Sigmoid colon (tissue), 7 donors: ENCODE measurements around the gene KAT2A. TPM values are rescaled to one million over a fixed set of nuclear protein-coding genes. Genes with fewer than 3 reads are reported as not detected.
A peak's percentile ranks its signal among the peaks of the same experiment; 100 is the strongest.

ENCODE experiments used
- DNase-seq: peaks from one replicate; pipeline ENCODE4 v3.0.0-alpha.2; 2019
- H3K27ac ChIP-seq, 4 donors: fragments of 200-600 bp; sonication (generic); one replicate each; pipeline ENCODE4 v1.5.1; 2016 to 2019; ENCODE audit warnings: mild to moderate bottlenecking in 1 of 4
- H3K27me3 ChIP-seq, 3 donors: fragments of 200-600 bp; sonication (generic); one replicate each; pipeline ENCODE4 v1.5.1; 2019; ENCODE audit warnings: mild to moderate bottlenecking in 1 of 3
- H3K36me3 ChIP-seq, 4 donors: fragments of 200-600 bp; sonication (generic); one replicate each; pipeline ENCODE4 v1.5.1; 2016 to 2019
- H3K4me1 ChIP-seq, 4 donors: fragments of 200-600 bp; sonication (generic); one replicate each; pipeline ENCODE4 v1.5.1; 2017 to 2019
- H3K4me3 ChIP-seq, 4 donors: fragments of 200-600 bp; sonication (generic); one replicate each; pipeline ENCODE4 v1.5.1; 2017 to 2019; ENCODE audit warnings: mild to moderate bottlenecking in 2 of 4, moderate library complexity in 1 of 4
- H3K9me3 ChIP-seq, 4 donors: fragments of 200-600 bp in 3 of 4; sonication (generic) in 3 of 4; one replicate each; pipeline versions ENCODE4 v1.5.1 to v1.6.1; 2013 to 2019
- EP300 ChIP-seq, 4 donors: sonication (generic); formaldehyde crosslinking; IDR thresholded peaks; one replicate each; pipeline ENCODE4 v1.6.1; 2017; ENCODE audit warnings: antibody characterized with exemption in 4 of 4
- POLR2A ChIP-seq, 2 donors: fragments of 450-650 bp; IDR thresholded peaks; one replicate each; pipeline ENCODE4 v1.6.1; 2016; ENCODE audit warnings: antibody characterized with exemption in 2 of 2, mild to moderate bottlenecking in 2 of 2, moderate library complexity in 2 of 2
- POLR2AphosphoS5 ChIP-seq, 4 donors: sonication (generic); formaldehyde crosslinking; IDR thresholded peaks; one replicate each; pipeline ENCODE4 v1.6.1; 2017; ENCODE audit warnings: antibody characterized with exemption in 4 of 4
- WGBS, 2 donors: extraction: QIAGEN DNeasy Blood & Tissue Kit; methylation state at CpG; one replicate each; pipeline ENCODE4 v1.1.7; 2013; 5-methylcytosine and 5-hydroxymethylcytosine counted together
- intact Hi-C: fragments of 100-400 bp; cut with DNase I; formaldehyde crosslinking; loops from one replicate; pipeline ENCODE4 v1.15.1; 2023
- polyA plus RNA-seq, 3 donors: library from polyadenylated mRNA; stranded (reverse); fragments of 200-250 nt; gene quantifications; one replicate each; pipeline ENCODE4 v1.2.3, GENCODE V29; 2013
- total RNA-seq, 4 donors: library from RNA; depleted of rRNA; stranded (reverse); fragments of >200 nt; gene quantifications; one replicate each; pipeline ENCODE4 v1.1.0, GENCODE V29; 2016
- TF ChIP-seq, protein P1 (sequence below), 4 experiments: fragments of 450-650 bp in 3 of 4; fragments of 200-600 bp in 1 of 4; IDR thresholded peaks; one replicate each; pipeline ENCODE4 v1.5.1; 2016 to 2019; ENCODE audit warnings: antibody characterized with exemption in 4 of 4, mild to moderate bottlenecking in 3 of 4, moderate library complexity in 2 of 4
- donor health status: healthy with polysubstance abuse.
- donor health status: Bipolar disorder and iron deficiency.
- donor health status: healthy.

The KAT2A gene
- total and polyA plus RNA-seq, 7 donors, result 6.9 to 95.8 (median 20.4) TPM

DNA sequence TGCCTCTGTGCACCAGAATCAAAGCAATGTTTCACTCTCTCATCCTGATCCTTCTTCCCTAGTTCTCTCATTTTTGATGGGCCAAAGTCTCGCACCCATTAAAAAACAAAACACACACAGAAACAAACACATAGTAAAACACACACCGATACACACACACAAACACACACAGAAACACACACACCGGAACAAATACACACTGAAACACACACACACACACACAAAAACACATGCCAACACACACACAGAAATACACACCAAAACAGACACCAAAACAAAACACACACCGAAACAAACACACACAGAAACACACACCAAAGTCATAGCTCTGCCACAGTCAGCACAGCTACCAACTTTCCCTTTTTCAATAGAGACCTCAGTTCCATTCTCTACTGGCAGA is 10.1 kb upstream of the KAT2A start:
- no peaks in the 10 kb centered on the region for H3K27me3 ChIP-seq
- intact Hi-C loops, result no loop called here
- H3K4me1 ChIP-seq, result peaks cover 0 to 53% (median 32%) of the 10 kb centered on the region in 4 donors
- TF ChIP-seq, protein P1, sequence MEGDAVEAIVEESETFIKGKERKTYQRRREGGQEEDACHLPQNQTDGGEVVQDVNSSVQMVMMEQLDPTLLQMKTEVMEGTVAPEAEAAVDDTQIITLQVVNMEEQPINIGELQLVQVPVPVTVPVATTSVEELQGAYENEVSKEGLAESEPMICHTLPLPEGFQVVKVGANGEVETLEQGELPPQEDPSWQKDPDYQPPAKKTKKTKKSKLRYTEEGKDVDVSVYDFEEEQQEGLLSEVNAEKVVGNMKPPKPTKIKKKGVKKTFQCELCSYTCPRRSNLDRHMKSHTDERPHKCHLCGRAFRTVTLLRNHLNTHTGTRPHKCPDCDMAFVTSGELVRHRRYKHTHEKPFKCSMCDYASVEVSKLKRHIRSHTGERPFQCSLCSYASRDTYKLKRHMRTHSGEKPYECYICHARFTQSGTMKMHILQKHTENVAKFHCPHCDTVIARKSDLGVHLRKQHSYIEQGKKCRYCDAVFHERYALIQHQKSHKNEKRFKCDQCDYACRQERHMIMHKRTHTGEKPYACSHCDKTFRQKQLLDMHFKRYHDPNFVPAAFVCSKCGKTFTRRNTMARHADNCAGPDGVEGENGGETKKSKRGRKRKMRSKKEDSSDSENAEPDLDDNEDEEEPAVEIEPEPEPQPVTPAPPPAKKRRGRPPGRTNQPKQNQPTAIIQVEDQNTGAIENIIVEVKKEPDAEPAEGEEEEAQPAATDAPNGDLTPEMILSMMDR (IDR thresholded peaks at IDR 0.05), result no peak
- TF ChIP-seq POLR2AphosphoS5 (IDR thresholded peaks at IDR 0.05), result no peak
- TF ChIP-seq POLR2A (IDR thresholded peaks at IDR 0.05), result no peak
- no peak for TF ChIP-seq EP300 (IDR thresholded peaks at IDR 0.05)
- no peak for DNase-seq
- WGBS, 2 donors, result 86 to 94% methylated on average over 4 of the region's 4 CpGs
- H3K4me3 ChIP-seq, result no peak overlapping the region
- no peaks in the 10 kb centered on the region for H3K9me3 ChIP-seq
- peak overlapping the region; percentile 22 to 66 (median 43) for H3K27ac ChIP-seq
- H3K36me3 ChIP-seq, result peaks cover 26 to 54% (median 29%) of the 10 kb centered on the region in 4 donors

DNA sequence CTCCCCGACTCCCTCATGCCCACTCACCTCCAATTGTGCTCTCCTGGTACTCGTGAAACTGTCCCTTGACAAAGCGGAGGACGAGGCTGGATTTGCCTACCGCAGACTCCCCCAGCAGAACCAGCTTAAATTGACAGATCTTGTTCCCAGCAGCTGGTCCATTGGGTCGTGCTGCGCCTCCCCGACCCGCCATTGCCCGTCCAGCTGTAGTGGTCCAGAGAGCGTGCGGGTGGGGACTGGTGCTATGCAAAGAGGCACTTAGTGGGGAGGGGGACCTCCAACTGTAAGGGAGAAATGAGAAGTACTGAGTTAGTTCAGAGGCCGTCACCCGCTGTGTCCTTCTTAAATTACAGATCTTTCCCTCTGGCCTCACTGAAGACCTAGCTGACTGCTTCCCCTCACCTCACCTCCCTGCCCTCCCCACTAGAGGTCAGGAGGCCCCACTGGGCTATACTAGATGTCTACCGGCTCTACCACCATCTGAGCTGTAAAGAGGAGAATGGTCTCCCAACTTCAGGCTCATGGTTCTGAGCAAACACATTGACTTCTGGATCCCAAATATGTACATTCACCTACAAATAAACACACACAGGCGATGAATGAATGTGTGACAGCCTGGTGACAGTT is 9.3 kb upstream of the KAT2A start:
- peaks cover 29 to 59% (median 33%) of the 10 kb centered on the region in 4 donors for H3K36me3 ChIP-seq
- intact Hi-C loops, result no loop called here
- peak overlapping the region in 3 of 4 donors; percentile 22 to 66 (median 56) for H3K27ac ChIP-seq
- no peaks in the 10 kb centered on the region for H3K9me3 ChIP-seq
- no peak overlapping the region for H3K4me3 ChIP-seq
- no peaks in the 10 kb centered on the region for H3K27me3 ChIP-seq
- peaks cover 0 to 44% (median 27%) of the 10 kb centered on the region in 4 donors for H3K4me1 ChIP-seq
- TF ChIP-seq POLR2A (IDR thresholded peaks at IDR 0.05) (no peak), EP300 (IDR thresholded peaks at IDR 0.05) (no peak), POLR2AphosphoS5 (IDR thresholded peaks at IDR 0.05) (no peak)
- WGBS, 2 donors, result 95 to 96% methylated on average over 16 of the region's 16 CpGs
- DNase-seq, result no peak

DNA sequence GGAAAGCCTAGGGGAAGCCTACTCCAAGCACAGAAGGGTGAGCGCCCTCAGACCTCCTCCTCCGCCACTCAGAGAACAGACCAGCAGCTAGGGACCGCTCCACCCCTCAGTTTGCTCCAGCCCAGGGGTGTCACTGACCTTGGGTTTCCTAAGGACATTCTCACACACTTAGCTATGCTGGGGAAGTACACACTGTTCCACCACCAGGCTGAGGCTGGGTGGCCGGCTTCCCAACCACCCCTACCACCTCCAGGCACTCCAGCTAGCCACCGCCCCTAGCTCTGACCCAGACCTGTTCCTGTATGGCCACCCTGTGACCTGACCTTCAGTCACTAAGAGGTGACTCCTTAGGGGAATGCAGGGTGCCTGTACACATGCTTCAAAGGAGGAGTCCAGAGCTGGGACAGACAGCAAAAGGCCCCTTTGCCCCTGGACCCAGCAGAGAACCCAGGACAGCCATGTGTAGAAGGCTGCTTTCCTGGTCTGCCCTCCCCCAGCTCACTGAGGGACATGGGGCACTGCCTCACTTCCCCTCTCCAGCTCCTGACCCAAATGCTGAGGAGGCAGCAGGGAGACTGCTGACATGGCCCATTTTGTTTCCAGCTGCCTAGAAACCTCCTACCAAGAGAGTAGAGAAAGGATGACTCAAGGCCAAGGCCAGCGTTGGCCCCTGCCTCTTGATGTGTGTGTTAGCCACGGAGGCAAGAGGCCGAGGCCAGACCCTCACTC is 8.1 kb upstream of the KAT2A start:
- intact Hi-C loops, result no loop called here
- peaks cover 30 to 66% (median 37%) of the 10 kb centered on the region in 4 donors for H3K36me3 ChIP-seq
- TF ChIP-seq, protein P1 (IDR thresholded peaks at IDR 0.05), result no peak
- TF ChIP-seq EP300 (IDR thresholded peaks at IDR 0.05) (no peak), POLR2A (IDR thresholded peaks at IDR 0.05) (no peak), POLR2AphosphoS5 (IDR thresholded peaks at IDR 0.05) (no peak)
- H3K4me1 ChIP-seq, result peaks cover 0 to 39% (median 24%) of the 10 kb centered on the region in 4 donors
- H3K9me3 ChIP-seq, result no peaks in the 10 kb centered on the region
- 91 to 94% methylated on average over 8 of the region's 8 CpGs for WGBS, 2 donors
- no peak overlapping the region for H3K4me3 ChIP-seq
- DNase-seq, result peak; percentile 77
- H3K27me3 ChIP-seq, result no peaks in the 10 kb centered on the region
- H3K27ac ChIP-seq, result peak overlapping the region in 3 of 4 donors; percentile 1 to 66 (median 56)

DNA sequence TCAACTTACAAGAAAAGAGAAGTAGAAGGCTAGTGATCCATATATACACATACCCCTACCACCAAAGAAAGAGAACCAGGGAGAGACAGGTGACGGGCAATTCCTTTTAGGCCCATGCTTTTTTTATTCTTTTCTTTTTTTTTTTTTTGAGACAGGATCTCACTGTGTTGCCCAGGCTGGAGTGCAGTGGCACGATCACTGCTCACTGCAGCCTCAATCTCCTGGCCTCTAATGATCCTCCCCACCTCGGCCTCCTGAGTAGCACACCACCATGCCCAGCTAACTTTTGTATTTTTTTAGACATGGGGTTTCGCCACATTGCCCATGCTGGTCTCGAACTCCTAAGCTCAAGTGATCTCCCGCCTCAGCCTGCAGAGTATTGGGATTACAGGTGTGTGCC is 6.2 kb upstream of the KAT2A start:
- no peaks in the 10 kb centered on the region for H3K9me3 ChIP-seq
- no peak overlapping the region for H3K27ac ChIP-seq
- DNase-seq, result no peak
- peaks cover 0 to 29% (median 15%) of the 10 kb centered on the region in 4 donors for H3K4me1 ChIP-seq
- no peak overlapping the region for H3K4me3 ChIP-seq
- intact Hi-C loops, result no loop called here
- TF ChIP-seq POLR2A (IDR thresholded peaks at IDR 0.05) (no peak), EP300 (IDR thresholded peaks at IDR 0.05) (no peak), POLR2AphosphoS5 (IDR thresholded peaks at IDR 0.05) (no peak)
- TF ChIP-seq, protein P1 (IDR thresholded peaks at IDR 0.05), result no peak
- peaks cover 30 to 57% (median 37%) of the 10 kb centered on the region in 4 donors for H3K36me3 ChIP-seq
- no peaks in the 10 kb centered on the region for H3K27me3 ChIP-seq
- 86 to 95% methylated on average over 6 of the region's 6 CpGs for WGBS, 2 donors

DNA sequence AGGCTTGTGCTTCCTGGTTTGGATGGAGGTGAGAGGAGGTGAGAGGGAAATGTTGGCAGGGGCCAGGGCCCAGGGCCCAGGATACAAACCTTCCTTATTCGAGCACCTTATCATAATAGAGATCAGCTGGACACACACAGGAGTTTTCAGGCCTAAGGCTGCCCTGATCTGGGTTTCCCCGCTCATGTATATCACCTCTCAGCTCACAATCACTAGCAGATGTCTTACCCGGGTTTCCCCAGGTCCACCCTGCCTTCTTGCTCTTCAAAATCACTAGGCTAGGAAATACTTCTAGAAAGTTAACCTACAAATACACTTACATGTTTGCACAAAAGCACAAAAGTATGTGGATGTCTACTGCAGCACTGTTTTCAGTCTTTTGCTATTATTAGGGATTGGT is 5.7 kb upstream of the KAT2A start:
- TF ChIP-seq, protein P1 (IDR thresholded peaks at IDR 0.05), result no peak
- TF ChIP-seq POLR2A (IDR thresholded peaks at IDR 0.05) (no peak), POLR2AphosphoS5 (IDR thresholded peaks at IDR 0.05) (no peak), EP300 (IDR thresholded peaks at IDR 0.05) (no peak)
- H3K9me3 ChIP-seq, result no peaks in the 10 kb centered on the region
- peaks cover 30 to 57% (median 37%) of the 10 kb centered on the region in 4 donors for H3K36me3 ChIP-seq
- WGBS, 2 donors, result 78 to 79% methylated on average over 3 of the region's 3 CpGs
- intact Hi-C loops, result no loop called here
- peaks cover 0 to 30% (median 17%) of the 10 kb centered on the region in 4 donors for H3K4me1 ChIP-seq
- H3K27me3 ChIP-seq, result no peaks in the 10 kb centered on the region
- no peak overlapping the region for H3K4me3 ChIP-seq
- no peak overlapping the region for H3K27ac ChIP-seq
- no peak for DNase-seq
